ENCODE measurements around the gene B3GNT5. TPM values are rescaled to one million over a fixed set of nuclear protein-coding genes. Genes with fewer than 3 reads are reported as not detected.

The B3GNT5 gene
- total and polyA plus RNA-seq, 2 donors (not counting 1 experiment from before 2014, with no cell fraction given), result 0.96 to 1.3 TPM

GRCh38 chr3:183313764-183314163 is 60.7 kb downstream of the B3GNT5 start:
- Histone ChIP-seq H3K27ac (ENCODE audit: insufficient read depth, low read length) (no peak overlapping the region), H3K4me2 (ENCODE audit: extremely low read depth, insufficient read depth, low read length) (no peak overlapping the region), H4K20me1 (ENCODE audit: control insufficient read depth, extremely low read depth, insufficient read depth, low read length) (no peaks in the 10 kb centered on the region), H2AFZ (ENCODE audit: low read length) (no peak overlapping the region), H3K27me3 (ENCODE audit: control insufficient read depth, insufficient read depth, low read length) (peaks cover 6% of the 10 kb centered on the region), H3K4me3 (replicated peaks in 1 of 4; ENCODE audit: control extremely low read depth in 1 of 4, insufficient read depth in 1 of 4, low read depth in 3 of 4, low read length in 4 of 4) (no peak overlapping the region), H3K79me2 (ENCODE audit: control insufficient read depth, insufficient read depth, low read length) (no peaks in the 10 kb centered on the region), H3K36me3 (ENCODE audit: control insufficient read depth, insufficient read depth, low read length) (no peaks in the 10 kb centered on the region), H3K9ac (ENCODE audit: insufficient read depth, low read length) (no peak overlapping the region), H3K4me1 (ENCODE audit: control insufficient read depth, extremely low read depth, insufficient read depth, low read length) (no peaks in the 10 kb centered on the region), H3K9me3 (ENCODE audit: control insufficient read depth, insufficient read depth, low read depth, low read length) (no peaks in the 10 kb centered on the region)
- no peak for DNase-seq (ENCODE audit: low read depth in 2 of 2)
- no peak for TF ChIP-seq EZH2 (IDR thresholded peaks at IDR 0.05; ENCODE audit: low read length, missing control alignments)
- TF ChIP-seq, protein P1, sequence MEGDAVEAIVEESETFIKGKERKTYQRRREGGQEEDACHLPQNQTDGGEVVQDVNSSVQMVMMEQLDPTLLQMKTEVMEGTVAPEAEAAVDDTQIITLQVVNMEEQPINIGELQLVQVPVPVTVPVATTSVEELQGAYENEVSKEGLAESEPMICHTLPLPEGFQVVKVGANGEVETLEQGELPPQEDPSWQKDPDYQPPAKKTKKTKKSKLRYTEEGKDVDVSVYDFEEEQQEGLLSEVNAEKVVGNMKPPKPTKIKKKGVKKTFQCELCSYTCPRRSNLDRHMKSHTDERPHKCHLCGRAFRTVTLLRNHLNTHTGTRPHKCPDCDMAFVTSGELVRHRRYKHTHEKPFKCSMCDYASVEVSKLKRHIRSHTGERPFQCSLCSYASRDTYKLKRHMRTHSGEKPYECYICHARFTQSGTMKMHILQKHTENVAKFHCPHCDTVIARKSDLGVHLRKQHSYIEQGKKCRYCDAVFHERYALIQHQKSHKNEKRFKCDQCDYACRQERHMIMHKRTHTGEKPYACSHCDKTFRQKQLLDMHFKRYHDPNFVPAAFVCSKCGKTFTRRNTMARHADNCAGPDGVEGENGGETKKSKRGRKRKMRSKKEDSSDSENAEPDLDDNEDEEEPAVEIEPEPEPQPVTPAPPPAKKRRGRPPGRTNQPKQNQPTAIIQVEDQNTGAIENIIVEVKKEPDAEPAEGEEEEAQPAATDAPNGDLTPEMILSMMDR (conservative IDR thresholded peaks at IDR 0.05 in 1 of 2, IDR thresholded peaks at IDR 0.05 in 1 of 2; ENCODE audit: low read depth in 1 of 2, low read length in 2 of 2), result no peak

DNA sequence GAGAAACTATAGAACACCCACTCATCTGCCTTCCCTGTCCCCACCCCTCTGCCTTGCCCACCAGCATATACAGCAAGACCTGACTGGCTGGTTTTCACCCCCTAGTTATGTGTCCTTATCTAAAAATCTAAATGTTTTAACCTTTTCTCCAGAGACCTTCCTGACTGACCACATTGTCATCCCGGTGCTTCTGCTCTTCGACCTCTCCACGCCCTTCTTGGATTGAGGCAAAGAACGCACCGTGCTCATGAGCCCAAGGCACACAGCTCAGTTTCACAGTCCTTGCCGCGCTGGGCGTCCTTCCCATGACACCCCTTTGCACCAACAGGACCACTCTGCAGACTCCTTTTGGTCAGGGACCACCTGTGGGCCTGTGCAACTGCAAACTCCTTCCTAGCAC is 62.7 kb downstream of the B3GNT5 start:
- no peaks in the 10 kb centered on the region for H3K9me3 ChIP-seq (ENCODE audit: control insufficient read depth, insufficient read depth, low read depth, low read length)
- H3K36me3 ChIP-seq (ENCODE audit: control insufficient read depth, insufficient read depth, low read length), result no peaks in the 10 kb centered on the region
- H3K27ac ChIP-seq (ENCODE audit: insufficient read depth, low read length), result no peak overlapping the region
- peaks cover 6% of the 10 kb centered on the region for H3K27me3 ChIP-seq (ENCODE audit: control insufficient read depth, insufficient read depth, low read length)
- no peaks in the 10 kb centered on the region for H3K79me2 ChIP-seq (ENCODE audit: control insufficient read depth, insufficient read depth, low read length)
- no peak overlapping the region for H3K4me2 ChIP-seq (ENCODE audit: extremely low read depth, insufficient read depth, low read length)
- no peaks in the 10 kb centered on the region for H4K20me1 ChIP-seq (ENCODE audit: control insufficient read depth, extremely low read depth, insufficient read depth, low read length)
- H3K4me1 ChIP-seq (ENCODE audit: control insufficient read depth, extremely low read depth, insufficient read depth, low read length), result no peaks in the 10 kb centered on the region
- H2AFZ ChIP-seq (ENCODE audit: low read length), result no peak overlapping the region
- DNase-seq (ENCODE audit: low read depth in 2 of 2), result no peak
- TF ChIP-seq, protein P1 (conservative IDR thresholded peaks at IDR 0.05 in 1 of 2, IDR thresholded peaks at IDR 0.05 in 1 of 2; ENCODE audit: low read depth in 1 of 2, low read length in 2 of 2), result no peak
- no peak for TF ChIP-seq EZH2 (IDR thresholded peaks at IDR 0.05; ENCODE audit: low read length, missing control alignments)
- no peak overlapping the region for H3K4me3 ChIP-seq (replicated peaks in 1 of 4; ENCODE audit: control extremely low read depth in 1 of 4, insufficient read depth in 1 of 4, low read depth in 3 of 4, low read length in 4 of 4)
- no peak overlapping the region for H3K9ac ChIP-seq (ENCODE audit: insufficient read depth, low read length)

DNA sequence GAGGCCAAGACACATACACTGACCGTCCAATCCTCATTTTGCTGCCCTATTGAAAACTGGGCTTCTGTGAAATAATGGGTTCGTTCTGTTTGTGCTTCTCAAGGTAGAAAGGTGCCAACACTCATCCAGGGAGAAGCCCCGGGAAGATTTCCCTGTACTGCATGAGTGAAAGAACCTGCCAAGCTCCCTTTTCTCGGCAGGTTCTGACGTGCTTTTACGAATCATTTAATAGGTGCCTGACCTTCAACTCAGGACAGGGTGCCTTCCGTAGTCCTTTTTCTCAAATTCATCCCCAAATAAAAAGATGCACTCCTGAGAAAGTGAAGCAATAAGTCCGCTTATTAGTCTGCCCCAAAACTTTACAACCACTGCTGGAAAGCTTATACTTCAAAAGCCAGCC is 64.2 kb downstream of the B3GNT5 start:
- no peaks in the 10 kb centered on the region for H3K79me2 ChIP-seq (ENCODE audit: control insufficient read depth, insufficient read depth, low read length)
- H3K27me3 ChIP-seq (ENCODE audit: control insufficient read depth, insufficient read depth, low read length), result peaks cover 2% of the 10 kb centered on the region
- no peaks in the 10 kb centered on the region for H3K9me3 ChIP-seq (ENCODE audit: control insufficient read depth, insufficient read depth, low read depth, low read length)
- H3K4me2 ChIP-seq (ENCODE audit: extremely low read depth, insufficient read depth, low read length), result no peak overlapping the region
- no peak overlapping the region for H2AFZ ChIP-seq (ENCODE audit: low read length)
- no peak overlapping the region for H3K4me3 ChIP-seq (replicated peaks in 1 of 4; ENCODE audit: control extremely low read depth in 1 of 4, insufficient read depth in 1 of 4, low read depth in 3 of 4, low read length in 4 of 4)
- H3K36me3 ChIP-seq (ENCODE audit: control insufficient read depth, insufficient read depth, low read length), result no peaks in the 10 kb centered on the region
- H3K4me1 ChIP-seq (ENCODE audit: control insufficient read depth, extremely low read depth, insufficient read depth, low read length), result no peaks in the 10 kb centered on the region
- TF ChIP-seq EZH2 (IDR thresholded peaks at IDR 0.05; ENCODE audit: low read length, missing control alignments), result no peak
- TF ChIP-seq, protein P1 (conservative IDR thresholded peaks at IDR 0.05 in 1 of 2, IDR thresholded peaks at IDR 0.05 in 1 of 2; ENCODE audit: low read depth in 1 of 2, low read length in 2 of 2), result no peak
- no peak overlapping the region for H3K9ac ChIP-seq (ENCODE audit: insufficient read depth, low read length)
- no peaks in the 10 kb centered on the region for H4K20me1 ChIP-seq (ENCODE audit: control insufficient read depth, extremely low read depth, insufficient read depth, low read length)
- H3K27ac ChIP-seq (ENCODE audit: insufficient read depth, low read length), result no peak overlapping the region
- no peak for DNase-seq (ENCODE audit: low read depth in 2 of 2)

All from fibroblast of lung (primary cell).